Esophagus mucosa (tissue), 1 donor: ENCODE results near the gene CDK15. TPM values are rescaled to one million over a fixed set of nuclear protein-coding genes. Genes with fewer than 3 reads are reported as not detected.

Source experiments
- ATAC-seq: fragments of 200-7000 bp; cut with Tn5 transposase; one replicate; pipeline ENCODE4 v1.9.1; 2020
- total RNA-seq: library from RNA; stranded (reverse); gene quantifications from one replicate; pipeline ENCODE4 v1.2.4, GENCODE V29; 2023
- donor health status: DM: yes; HTN: yes; CAD: no.

Gene CDK15
- total RNA-seq, 1 donor from 2014 or later = 0.12 TPM

GRCh38 chr2:201942531-201942930 is 136.2 kb downstream of the CDK15 start:
- no peak for ATAC-seq

Other genes starting within 250 kb of the CDK15 start
- gene TMEM237, start 163.0 kb upstream of the CDK15 start, total RNA-seq = 24.9 TPM
- not detected for gene MPP4, start 107.9 kb upstream of the CDK15 start, total RNA-seq
- gene ALS2, start 25.6 kb upstream of the CDK15 start, total RNA-seq = 8.5 TPM
- 3.0 TPM for gene FZD7, start 227.3 kb downstream of the CDK15 start, total RNA-seq